GM18498 (cell line): ENCODE data around the gene TMPO.
"Not testable (repeated sequence)": the region's sequence is repeated elsewhere in the genome, so short reads cannot be mapped to it uniquely, and the experiment has no call there.

Experiments
- ATAC-seq: cut with Tn5 transposase; IDR thresholded peaks from one replicate; pipeline ENCODE4 v1.9.1; 2021; ENCODE audit warnings: mild to moderate bottlenecking, moderate library complexity; ENCODE audit not compliant: unreplicated experiment

TMPO gene

GRCh38 chr12:98515287-98516110, at the start of gene TMPO:
TSS of gene TMPO (plus strand) at chr12:98515590. CDS start at chr12:98515868, 278 bp downstream.
- peak; percentile 87 for ATAC-seq

- no peak for ATAC-seq
Measured at GRCh38 chr12:98465950-98466602, 49.3 kb upstream of the TMPO start.

GRCh38 chr12:98466640-98467400, 48.6 kb upstream of the TMPO start:
- no peak for ATAC-seq

- ATAC-seq: no peak
Measured at GRCh38 chr12:98469109-98469508, 46.3 kb upstream of the TMPO start.

GRCh38 chr12:98470469-98471082, 44.8 kb upstream of the TMPO start:
- no peak for ATAC-seq

- no peak for ATAC-seq
Measured at GRCh38 chr12:98471085-98471484, 44.3 kb upstream of the TMPO start.

- no peak for ATAC-seq
Measured at GRCh38 chr12:98475565-98475908, 39.9 kb upstream of the TMPO start.

GRCh38 chr12:98478606-98479005, 36.8 kb upstream of the TMPO start:
- no peak for ATAC-seq

GRCh38 chr12:98483621-98484503, 31.5 kb upstream of the TMPO start:
- ATAC-seq: no peak

GRCh38 chr12:98485792-98486340, 29.5 kb upstream of the TMPO start:
- ATAC-seq: no peak

GRCh38 chr12:98488416-98488815, 27.0 kb upstream of the TMPO start:
- not testable (repeated sequence) for ATAC-seq

- ATAC-seq: no peak
Measured at GRCh38 chr12:98489176-98489575, 26.2 kb upstream of the TMPO start.

- peak; percentile 96 for ATAC-seq
Measured at GRCh38 chr12:98490501-98491453, 24.6 kb upstream of the TMPO start.

GRCh38 chr12:98492580-98493140, 22.7 kb upstream of the TMPO start:
- ATAC-seq: no peak

GRCh38 chr12:98501266-98501629, 14.1 kb upstream of the TMPO start:
- not testable (repeated sequence) for ATAC-seq

- ATAC-seq: peak; percentile 63
Measured at GRCh38 chr12:98503342-98503591, 12.1 kb upstream of the TMPO start.

- peak; percentile 79 for ATAC-seq
Measured at GRCh38 chr12:98503592-98504367, 11.6 kb upstream of the TMPO start.

- ATAC-seq: peak; percentile 7
Measured at GRCh38 chr12:98504368-98504617, 11.1 kb upstream of the TMPO start.
